ENCODE data around the gene DYSF. TPM values are rescaled to one million over a fixed set of nuclear protein-coding genes. Genes with fewer than 3 reads are reported as not detected.

Gene DYSF
- total RNA-seq, 1 experiment from 2014 or later = 0.31 TPM

GRCh38 chr2:71469403-71470398 lies 16.3 kb downstream of the DYSF start:
- DNase-seq (ENCODE audit: low read depth, low spot score) (no peak), ATAC-seq (no peak)
- BruUV-seq (replicated peaks) = no TSS peak
- Histone ChIP-seq H3K36me3 (ENCODE audit: control insufficient read depth, insufficient read depth, low read length) (no peaks in the 10 kb centered on the region), H3K4me3 (ENCODE audit: low read depth in 2 of 2, low read length in 2 of 2) (no peak overlapping the region), H3K4me1 (ENCODE audit: control insufficient read depth, insufficient read depth, low read length) (peaks cover 3% of the 10 kb centered on the region; the same call in 1 of the 2 replicates), H3K27ac (ENCODE audit: low read length) (no peak overlapping the region), H3K9me3 (ENCODE audit: control insufficient read depth, insufficient read depth, low read depth, low read length) (no peaks in the 10 kb centered on the region), H3K27me3 (ENCODE audit: control insufficient read depth, insufficient read depth, low read length) (peaks cover 16% of the 10 kb centered on the region)
- intact Hi-C loops (cut with micrococcal nuclease; ENCODE audit: unreplicated experiment) = no loop called here
- CTCF ChIA-PET = no interaction called here
- POLR2A ChIA-PET = interaction anchor here (0.9 kb wide), 1 partner anchor 36 kb away, joined by 3 read pairs; no protein-coding TSS in a partner anchor
- TF ChIP-seq SIN3A (IDR thresholded peaks at IDR 0.05; ENCODE audit: borderline replicate concordance, insufficient read depth, low read depth, low read length) (no peak), CTCF (IDR thresholded peaks at IDR 0.05) (no peak), POLR2AphosphoS5 (IDR thresholded peaks at IDR 0.05; ENCODE audit: low read depth, low read length) (no peak), REST (IDR thresholded peaks at IDR 0.05; ENCODE audit: insufficient read depth in 1 of 2, low read depth in 2 of 2, low read length in 1 of 2) (no peak), TCF7L2 (IDR thresholded peaks at IDR 0.05; ENCODE audit: low read depth, low read length) (no peak)
- in situ Hi-C loops (cut with HindIII; ENCODE audit: low pct_unique_long_range_greater_than_20kb, low sequenced_read_pairs) = no loop called here

- no peak for ATAC-seq
- in situ Hi-C loops (cut with HindIII; ENCODE audit: low pct_unique_long_range_greater_than_20kb, low sequenced_read_pairs) (no loop called here), intact Hi-C loops (cut with micrococcal nuclease; ENCODE audit: unreplicated experiment) (no loop called here)
- no peaks in the 10 kb centered on the region for H3K9me3 ChIP-seq (ENCODE audit: control insufficient read depth, insufficient read depth, low read depth, low read length)
- BruUV-seq (replicated peaks) = no TSS peak
- no peaks in the 10 kb centered on the region for H3K36me3 ChIP-seq (ENCODE audit: control insufficient read depth, insufficient read depth, low read length)
- ChIA-PET CTCF (no interaction called here), POLR2A (no interaction called here)
- TF ChIP-seq CTCF (IDR thresholded peaks at IDR 0.05) (no peak), REST (IDR thresholded peaks at IDR 0.05; ENCODE audit: insufficient read depth in 1 of 2, low read depth in 2 of 2, low read length in 1 of 2) (no peak), SIN3A (IDR thresholded peaks at IDR 0.05; ENCODE audit: borderline replicate concordance, insufficient read depth, low read depth, low read length) (no peak), TCF7L2 (IDR thresholded peaks at IDR 0.05; ENCODE audit: low read depth, low read length) (no peak), POLR2AphosphoS5 (IDR thresholded peaks at IDR 0.05; ENCODE audit: low read depth, low read length) (no peak)
- no peak overlapping the region for H3K27ac ChIP-seq (ENCODE audit: low read length)
- H3K4me3 ChIP-seq (ENCODE audit: low read depth in 2 of 2, low read length in 2 of 2) = no peak overlapping the region
- 0 out of 2 replicates have a peak, but pooled peaks cover 3% of the 10 kb centered on the region for H3K4me1 ChIP-seq (ENCODE audit: control insufficient read depth, insufficient read depth, low read length)
- peaks cover 10% of the 10 kb centered on the region for H3K27me3 ChIP-seq (ENCODE audit: control insufficient read depth, insufficient read depth, low read length)
- DNase-seq (ENCODE audit: low read depth, low spot score) = no peak
Observed at GRCh38 chr2:71471276-71471675, 17.9 kb downstream of the DYSF start.
